ENCODE results near the gene MS4A2.
"Not testable (repeated sequence)": the region's sequence is repeated elsewhere in the genome, so short reads cannot be mapped to it uniquely, and the experiment has no call there.

The MS4A2 gene

GRCh38 chr11:60085909-60086308 is 2.6 kb upstream of the MS4A2 start:
- TF ChIP-seq ZFX (IDR thresholded peaks at IDR 0.05) (no peak), CTCF (conservative IDR thresholded peaks at IDR 0.05) (no peak)
- no peak overlapping the region for H3K27ac ChIP-seq

GRCh38 chr11:60087239-60087638 is 1.2 kb upstream of the MS4A2 start:
- H3K27ac ChIP-seq = no peak overlapping the region
- TF ChIP-seq ZFX (IDR thresholded peaks at IDR 0.05) (no peak), CTCF (conservative IDR thresholded peaks at IDR 0.05) (no peak)

- no peak overlapping the region for H3K27ac ChIP-seq
- TF ChIP-seq CTCF (conservative IDR thresholded peaks at IDR 0.05) (no peak), ZFX (IDR thresholded peaks at IDR 0.05) (no peak)
Observed at GRCh38 chr11:60095477-60096120, 7.1 kb downstream of the MS4A2 start.

- TF ChIP-seq CTCF (conservative IDR thresholded peaks at IDR 0.05) = no peak
- TF ChIP-seq ZFX (IDR thresholded peaks at IDR 0.05) = no peak
- no peak overlapping the region for H3K27ac ChIP-seq
Observed at GRCh38 chr11:60097189-60097588, 8.7 kb downstream of the MS4A2 start.

DNA sequence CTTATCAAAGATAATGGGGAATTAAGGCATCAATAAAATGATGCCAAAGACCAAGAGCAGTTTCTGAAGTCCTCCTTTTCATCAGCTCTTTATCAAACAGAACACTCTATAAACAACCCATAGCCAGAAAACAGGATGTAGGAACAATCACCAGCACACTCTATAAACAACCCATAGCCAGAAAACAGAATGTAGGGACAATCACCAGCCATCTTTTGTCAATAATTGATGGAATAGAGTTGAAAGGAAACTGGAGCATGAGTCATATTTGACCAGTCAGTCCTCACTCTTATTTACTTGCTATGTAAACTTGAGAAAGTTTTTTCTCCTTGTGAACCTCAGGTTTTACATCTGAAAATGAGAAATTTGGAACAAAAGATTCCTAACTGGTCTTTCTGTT is 10.0 kb downstream of the MS4A2 start:
- H3K27ac ChIP-seq = no peak overlapping the region
- TF ChIP-seq ZFX (IDR thresholded peaks at IDR 0.05) (no peak), CTCF (conservative IDR thresholded peaks at IDR 0.05) (no peak)

DNA sequence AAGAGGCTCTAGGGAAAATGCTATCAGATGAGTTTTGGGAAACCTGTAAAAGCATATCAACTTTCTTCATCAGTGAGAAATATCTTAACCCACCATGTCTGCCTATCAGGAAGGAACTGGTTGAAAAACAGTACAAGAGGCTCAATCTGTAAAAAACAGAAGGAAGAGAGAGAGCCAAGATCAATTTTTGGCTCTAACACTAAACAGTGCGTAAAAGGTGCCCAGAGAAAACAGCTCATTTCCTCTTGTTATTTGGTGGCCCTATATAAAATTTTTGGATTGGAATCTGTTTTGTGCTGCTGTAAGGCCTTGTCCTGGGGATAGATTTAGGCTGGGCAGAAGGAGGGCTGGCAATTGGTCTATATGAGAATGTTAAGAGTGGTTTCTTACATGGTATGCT is 12.1 kb downstream of the MS4A2 start:
- TF ChIP-seq ZFX (IDR thresholded peaks at IDR 0.05) (no peak), CTCF (conservative IDR thresholded peaks at IDR 0.05) (no peak)
- no peak overlapping the region for H3K27ac ChIP-seq

DNA sequence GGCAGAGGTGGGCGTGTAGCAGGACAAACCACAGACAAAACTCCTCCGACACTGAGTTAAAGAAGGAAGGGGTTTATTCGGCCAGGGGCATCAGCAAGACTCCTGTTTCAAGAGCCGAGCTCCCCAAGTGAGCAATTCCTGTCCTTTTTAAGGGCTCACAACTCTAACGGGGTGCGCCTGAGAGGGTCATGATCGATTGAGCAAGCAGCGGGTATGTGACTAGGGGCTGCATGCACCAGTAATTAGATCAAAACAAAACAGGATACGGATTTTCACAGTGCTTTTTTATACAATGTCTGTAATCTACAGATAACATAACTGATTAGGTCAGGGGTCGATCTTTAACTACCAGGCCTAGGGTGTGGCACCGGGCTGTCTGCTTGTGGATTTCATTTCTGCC is 12.9 kb downstream of the MS4A2 start:
- H3K27ac ChIP-seq = not testable (repeated sequence)

DNA sequence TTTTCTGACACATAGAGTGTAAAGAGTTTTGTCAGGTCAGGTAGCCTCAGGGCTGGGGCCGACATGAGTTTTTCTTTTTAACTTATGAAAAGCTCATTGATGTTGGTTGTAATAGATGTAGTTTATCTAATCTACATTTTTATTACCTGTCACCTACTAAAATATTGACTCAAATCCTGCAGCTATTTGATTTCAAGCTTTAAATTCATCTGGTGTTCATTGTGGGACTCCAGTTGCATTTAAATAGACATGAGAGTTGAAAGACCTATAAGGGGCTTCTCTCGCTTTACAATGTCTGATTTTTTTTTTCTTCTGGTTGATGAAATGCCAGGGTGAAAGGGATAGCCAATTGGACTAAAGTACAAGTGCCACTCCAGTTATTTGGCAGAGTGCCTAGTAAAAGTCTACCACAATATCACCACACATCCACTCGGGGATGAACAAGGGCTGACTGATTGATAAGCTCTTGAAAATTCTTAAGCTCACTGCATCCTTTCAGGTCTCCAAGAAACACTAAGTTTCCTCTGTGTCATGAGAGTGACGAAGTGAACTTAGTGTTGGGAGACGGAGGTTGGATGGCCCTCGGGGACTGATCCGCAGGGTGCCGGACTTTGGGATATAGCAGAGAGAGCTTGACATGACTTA is 16.1 kb downstream of the MS4A2 start:
- not testable (repeated sequence) for H3K27ac ChIP-seq

DNA sequence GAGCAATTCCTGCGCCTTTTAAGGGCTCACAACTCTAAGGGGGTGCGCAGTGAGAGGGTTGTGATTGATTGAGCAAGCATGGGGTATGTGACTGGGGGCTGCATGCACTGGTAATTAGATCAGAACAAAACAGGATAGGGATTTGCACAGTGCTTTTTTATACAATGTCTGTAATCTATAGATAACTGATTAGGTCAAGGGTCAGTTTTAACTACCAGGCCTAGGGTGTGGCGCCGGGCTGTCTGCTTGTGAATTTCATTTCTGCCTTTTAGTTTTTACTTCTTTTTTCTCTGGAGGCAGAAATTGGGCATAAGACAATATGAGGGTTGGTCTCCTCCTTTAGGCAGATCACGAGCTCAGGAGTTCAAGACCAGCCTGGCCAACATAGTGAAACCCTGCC is 20.2 kb downstream of the MS4A2 start:
- not testable (repeated sequence) for H3K27ac ChIP-seq

Data from C4-2B (cell line).